Occipital lobe (tissue), 2 donors: ENCODE data around the gene CCDC74B. TPM values are rescaled to one million over a fixed set of nuclear protein-coding genes. Genes with fewer than 3 reads are reported as not detected.
A peak's percentile ranks its signal among the peaks of the same experiment; 100 is the strongest.
"Not testable (repeated sequence)": the region's sequence is repeated elsewhere in the genome, so short reads cannot be mapped to it uniquely, and the experiment has no call there.

Experiments
- DNase-seq: peaks from one replicate; lab custom pipeline; 2025; lab: John Stamatoyannopoulos, UW
- total RNA-seq: library from RNA; depleted of rRNA; stranded (reverse); fragments of >200 nt; gene quantifications from one replicate; pipeline ENCODE4 v1.2.3, GENCODE V29; 2014

The CCDC74B gene
- total RNA-seq = 3.6 TPM

- not testable (repeated sequence) for DNase-seq
These were observed at the start of gene CCDC74B for GRCh38 chr2:130145006-130145414. TSS of gene CCDC74B (minus strand) at chr2:130145112. CDS start at chr2:130144996, 116 bp downstream.

DNA sequence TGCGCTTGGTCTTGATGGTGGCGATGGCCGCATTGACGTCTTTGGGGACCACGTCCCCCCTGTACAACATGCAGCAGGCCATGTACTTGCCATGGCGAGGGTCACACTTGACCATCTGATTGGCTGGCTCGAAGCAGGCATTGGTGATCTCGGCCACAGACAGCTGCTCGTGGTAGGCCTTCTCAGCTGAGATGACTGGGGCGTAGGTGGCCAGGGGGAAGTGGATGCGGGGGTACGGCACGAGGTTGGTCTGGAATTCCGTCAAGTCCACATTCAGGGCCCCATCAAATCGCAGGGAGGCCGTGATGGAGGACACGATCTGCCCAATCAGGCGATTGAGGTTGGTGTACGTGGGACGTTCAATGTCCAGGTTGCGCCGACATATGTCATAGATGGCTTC is 48.9 kb upstream of the CCDC74B start:
- DNase-seq = not testable (repeated sequence)

- DNase-seq = not testable (repeated sequence)
These were observed 47.5 kb upstream of the CCDC74B start for GRCh38 chr2:130192451-130192850.

DNA sequence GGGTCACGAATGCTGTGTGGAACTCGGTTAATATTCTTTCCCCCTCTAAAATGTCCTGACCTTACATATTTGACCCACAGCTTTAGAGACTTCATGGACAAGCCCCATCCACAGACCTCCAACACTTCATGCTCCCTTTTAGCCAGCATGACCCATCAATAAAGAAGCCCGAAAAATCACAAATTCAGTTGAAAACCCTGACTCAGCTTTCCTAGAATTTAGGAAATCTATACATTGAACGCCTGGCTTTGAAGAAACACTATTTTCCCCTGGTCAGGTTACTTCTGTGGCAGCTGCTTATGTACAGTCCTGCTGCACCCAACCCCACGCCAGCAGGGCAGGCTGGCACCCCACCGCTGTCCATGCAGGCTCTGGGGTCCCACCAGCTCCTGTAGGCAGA is 46.4 kb upstream of the CCDC74B start:
- DNase-seq = not testable (repeated sequence)

DNA sequence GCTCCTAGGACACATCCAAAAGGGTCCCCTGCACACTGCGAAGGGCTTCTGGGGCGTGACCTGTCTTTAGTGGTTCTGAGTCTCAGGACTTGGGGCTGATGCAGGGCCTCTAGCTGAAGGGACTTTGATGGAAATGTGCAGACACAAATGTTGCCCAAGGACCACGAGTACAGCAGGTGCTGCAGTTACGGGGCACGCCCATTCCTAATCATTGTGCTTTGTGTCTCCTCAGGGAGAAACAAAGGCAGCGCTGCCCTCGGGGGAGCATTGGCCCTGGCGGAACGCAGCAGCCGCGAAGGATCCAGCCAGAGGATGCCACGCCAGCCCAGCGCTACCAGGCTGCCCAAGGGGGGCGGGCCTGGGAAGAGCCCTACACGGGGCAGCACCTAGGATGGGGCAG is 45.3 kb upstream of the CCDC74B start:
- no peak for DNase-seq

DNA sequence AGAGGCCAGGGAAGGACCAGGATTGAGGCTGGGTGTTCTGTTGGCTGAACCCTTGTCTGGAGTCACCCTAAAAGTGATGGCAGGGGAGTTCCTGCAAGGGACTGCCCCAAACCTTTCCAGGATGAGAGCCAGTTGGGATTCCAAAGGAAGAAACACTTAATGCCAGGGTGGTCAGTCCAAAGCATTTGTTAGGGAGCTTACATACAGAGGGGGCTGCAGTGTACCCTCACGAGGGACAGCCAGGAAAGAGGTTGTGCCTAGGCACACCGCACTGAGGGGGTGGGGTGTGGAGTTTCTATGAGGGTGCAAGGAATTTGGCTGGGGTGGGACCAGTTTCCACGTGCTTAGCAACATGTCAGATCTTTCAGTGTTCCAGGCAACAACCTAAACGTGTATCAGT is 44.0 kb upstream of the CCDC74B start:
- not testable (repeated sequence) for DNase-seq

DNA sequence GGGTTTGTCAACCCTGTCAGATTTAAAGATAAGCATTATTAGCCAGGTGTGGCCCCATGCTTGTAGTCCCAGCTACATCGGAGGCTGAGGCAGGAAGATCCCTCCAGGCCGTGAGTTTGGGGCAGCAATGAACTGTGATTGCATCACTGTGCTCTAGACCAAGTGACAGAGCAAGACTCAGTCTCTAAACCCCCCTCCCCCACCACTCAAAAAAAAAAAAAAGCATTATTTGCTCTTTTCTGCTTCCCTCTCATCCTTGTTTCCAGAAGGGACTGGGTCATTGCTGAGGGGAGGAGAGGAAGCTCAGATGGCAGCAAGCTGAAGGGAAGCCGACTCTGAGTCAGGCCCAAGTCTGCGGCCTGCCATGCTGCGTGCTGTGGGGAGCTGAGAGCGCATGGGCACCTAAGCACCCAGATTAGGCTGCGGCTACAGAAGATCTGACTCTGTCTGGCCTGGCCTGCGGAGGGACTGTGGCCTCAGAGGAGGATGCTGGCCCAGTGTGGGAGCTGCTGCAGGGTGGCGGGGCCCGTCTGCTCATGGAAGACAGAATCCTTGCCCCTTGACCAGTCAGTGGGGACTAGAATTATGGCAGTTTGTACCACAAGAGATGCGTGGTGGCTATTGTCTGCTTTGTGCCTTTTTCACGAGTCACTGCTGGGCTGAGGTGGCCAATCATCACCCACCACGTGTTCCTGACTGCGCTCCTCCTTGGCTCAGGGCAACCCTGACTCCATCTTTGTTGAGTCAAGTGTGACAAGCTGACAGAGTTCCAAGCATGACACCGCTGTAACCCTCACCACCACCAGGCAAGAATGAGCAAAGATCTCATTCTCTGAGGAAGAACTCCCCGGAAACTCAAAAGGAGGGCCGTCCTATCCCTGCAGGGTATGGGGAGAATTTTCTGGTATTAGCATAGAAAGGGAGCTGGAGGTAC is 43.2 kb upstream of the CCDC74B start:
- not testable (repeated sequence) for DNase-seq

GRCh38 chr2:130187268-130187667 is 42.4 kb upstream of the CCDC74B start:
- DNase-seq = no peak

- DNase-seq = no peak
These were observed 41.5 kb upstream of the CCDC74B start for GRCh38 chr2:130186391-130186790.

DNA sequence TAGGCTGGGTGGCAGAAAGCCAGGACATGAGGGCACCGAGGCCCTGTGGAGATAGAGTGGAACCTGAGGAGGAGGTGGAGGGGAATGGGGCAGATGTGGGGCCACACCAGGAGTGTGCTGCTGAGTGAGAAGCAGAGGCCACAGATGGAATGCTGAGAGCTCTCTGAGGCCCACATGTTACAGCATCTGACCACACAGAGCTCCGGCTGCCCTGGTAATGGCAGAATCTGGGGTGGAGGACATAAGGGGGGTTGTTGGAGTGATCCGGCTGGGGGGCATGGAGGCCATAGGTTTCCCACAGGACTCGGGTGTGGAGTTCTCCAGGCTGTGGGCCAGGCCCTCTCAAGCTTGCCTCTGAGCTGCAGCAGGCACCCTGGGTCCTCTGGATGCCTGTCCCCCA is 41.0 kb upstream of the CCDC74B start:
- DNase-seq = no peak

DNA sequence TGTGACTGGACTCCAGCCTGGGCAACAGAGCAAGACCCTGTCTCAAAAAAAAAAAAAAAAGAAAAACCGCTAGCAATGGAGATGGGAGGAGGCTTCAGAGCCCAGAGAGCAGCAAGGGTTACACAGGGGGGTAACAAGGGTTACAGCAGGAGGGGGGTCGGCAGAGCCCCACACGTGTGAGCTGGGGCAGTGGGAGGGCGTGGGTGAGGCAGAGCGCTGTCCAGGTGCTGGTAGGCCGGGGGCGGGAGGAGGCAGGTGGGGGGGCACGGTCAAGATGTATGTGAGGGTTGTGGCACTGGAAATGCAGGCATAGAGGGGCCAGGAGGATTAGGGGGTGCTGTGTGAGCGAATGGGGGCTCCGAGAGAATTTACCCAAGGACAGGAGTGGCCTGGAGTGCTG is 40.5 kb upstream of the CCDC74B start:
- no peak for DNase-seq

DNA sequence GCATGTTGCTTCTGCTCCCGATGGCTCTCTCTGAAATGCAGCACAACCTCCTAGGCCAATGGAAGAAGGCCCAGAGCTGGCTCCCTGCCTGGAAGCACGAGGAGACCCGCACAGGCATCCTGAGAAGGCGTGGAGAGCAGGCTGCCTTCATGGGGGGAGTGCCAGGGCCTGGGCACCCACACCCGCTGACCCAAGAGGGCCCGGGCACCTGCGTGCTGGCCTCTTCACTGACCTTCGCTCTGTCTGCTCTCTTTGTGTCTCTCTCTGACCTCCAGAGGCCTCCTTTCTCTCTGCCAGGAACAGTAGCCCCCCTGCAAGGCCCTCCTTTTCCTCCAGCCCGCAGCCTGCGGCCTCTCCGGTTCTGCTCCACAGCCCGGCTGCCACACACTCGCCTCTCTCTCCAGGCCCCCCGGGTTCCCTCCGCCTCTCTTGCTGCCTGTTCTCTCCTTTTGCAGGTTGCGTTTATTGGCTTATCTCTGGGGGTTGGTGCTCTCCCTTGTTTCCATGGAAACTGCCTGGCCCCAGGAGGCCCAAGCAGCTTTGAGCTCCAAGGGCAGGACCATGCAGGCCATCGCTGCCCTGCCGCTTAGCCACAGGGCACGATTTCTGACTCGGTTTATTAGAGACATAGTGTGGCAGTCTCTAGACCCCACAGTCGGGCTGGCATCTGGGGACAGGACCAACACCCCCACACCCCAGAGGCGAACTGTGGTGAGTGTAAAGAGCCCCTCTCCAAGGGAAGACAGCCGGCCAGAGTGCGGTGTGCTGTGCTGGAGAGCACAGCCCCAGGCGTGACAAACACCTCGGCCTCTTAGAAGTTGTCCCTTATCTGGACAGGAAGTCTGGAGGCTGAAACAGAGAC is 38.8 kb upstream of the CCDC74B start:
- DNase-seq = peak; percentile 19

- not testable (repeated sequence) for DNase-seq
These were observed 38.1 kb upstream of the CCDC74B start for GRCh38 chr2:130182826-130183511.

- DNase-seq = peak; percentile 84
These were observed 37.2 kb upstream of the CCDC74B start, which contains the start of gene MZT2B for GRCh38 chr2:130181880-130182682. TSS of gene MZT2B (plus strand) at chr2:130182262. CDS start at chr2:130182283, 21 bp downstream.

GRCh38 chr2:130181325-130181879 is 36.5 kb upstream of the CCDC74B start, which contains the start of gene SMPD4:
TSS of gene SMPD4 (minus strand) at chr2:130181602. CDS start at chr2:130176592, 5,010 bp downstream.
- peak; percentile 94 for DNase-seq

DNA sequence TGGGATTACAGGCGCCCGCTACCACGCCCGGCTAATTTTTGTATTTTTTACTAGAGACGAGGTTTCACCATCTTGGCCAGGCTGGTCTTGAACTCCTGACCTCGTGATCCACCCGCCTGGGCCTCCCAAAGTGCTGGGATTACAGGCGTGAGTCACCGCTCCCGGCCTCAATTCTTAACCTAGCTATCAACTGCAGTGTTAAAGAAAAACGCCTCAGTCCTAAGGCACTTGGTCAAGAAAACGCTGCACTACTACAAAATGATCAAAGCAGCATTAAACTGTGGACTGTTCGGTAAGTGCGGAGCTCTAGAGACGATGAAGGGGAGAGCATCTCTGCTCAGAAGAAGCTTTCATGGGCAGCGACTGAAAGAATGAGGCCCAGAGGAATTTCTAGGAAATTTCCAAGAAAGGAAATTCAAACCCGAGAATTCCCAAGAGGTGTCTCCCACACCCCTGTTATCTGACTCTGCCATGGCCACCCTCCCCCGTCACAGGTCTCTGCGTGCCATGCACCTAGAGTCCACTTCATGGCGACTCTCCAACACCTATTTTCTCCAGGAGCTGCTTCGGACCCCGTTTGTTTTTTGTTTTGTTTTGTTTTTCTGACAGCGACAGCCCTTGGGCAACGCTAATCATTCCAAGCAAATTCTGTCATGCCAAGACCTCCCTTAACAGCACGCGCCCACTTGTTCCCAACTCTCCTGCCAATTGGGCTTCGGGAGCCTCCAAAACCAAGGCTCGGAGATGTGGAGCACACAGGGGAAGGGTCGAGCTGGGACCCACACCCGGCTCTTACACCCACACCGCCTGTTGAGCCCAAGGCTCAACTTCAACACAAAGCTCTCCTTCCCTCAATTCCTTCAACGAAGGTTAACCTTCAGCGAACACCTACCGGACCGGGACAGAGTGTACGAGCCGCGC is 35.8 kb upstream of the CCDC74B start:
- not testable (repeated sequence) for DNase-seq

DNA sequence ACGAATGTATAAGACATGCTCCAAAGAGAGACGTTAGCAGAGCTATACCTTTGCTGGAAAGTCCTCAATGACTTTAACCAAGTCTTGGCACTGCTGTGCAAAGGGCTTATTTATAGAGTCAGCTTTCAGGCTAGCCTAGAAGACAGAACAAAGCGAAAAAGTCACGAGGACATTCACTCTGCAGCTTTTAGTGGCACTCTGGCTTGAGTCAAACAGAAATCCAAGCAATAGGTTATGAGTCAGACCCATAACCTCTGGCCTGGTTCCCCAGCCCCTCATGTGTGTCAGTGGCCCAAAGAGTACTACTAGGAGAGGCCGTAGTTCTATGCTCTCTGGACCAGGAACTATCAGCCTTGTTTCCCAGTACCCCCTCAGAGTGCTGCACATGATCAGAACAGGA is 30.0 kb upstream of the CCDC74B start:
- not testable (repeated sequence) for DNase-seq

DNA sequence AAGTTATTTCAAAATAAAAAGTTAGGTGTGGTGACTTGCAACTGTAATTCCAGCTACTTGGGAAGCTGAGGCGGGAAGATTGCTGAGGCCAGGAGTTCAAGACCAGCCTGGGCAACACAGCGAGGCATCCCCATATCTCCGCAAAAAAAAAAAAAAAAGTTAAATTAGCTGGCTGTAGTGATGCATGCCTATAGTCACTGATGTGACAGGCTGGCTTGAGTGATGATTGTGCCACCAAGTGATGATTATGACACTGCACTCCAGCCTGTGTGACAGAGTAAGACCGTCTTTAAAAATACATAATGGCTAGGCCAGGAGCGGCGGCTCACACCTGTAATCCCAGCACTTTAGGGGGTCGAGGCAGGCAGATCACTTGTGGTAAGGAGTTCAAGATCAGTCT is 25.0 kb upstream of the CCDC74B start:
- no peak for DNase-seq

GRCh38 chr2:130169163-130169562 is 24.3 kb upstream of the CCDC74B start:
- not testable (repeated sequence) for DNase-seq
